ENCODE measurements around the gene OR52H1.
"Not testable (repeated sequence)": the region's sequence is repeated elsewhere in the genome, so short reads cannot be mapped to it uniquely, and the experiment has no call there.

OR52H1 gene

GRCh38 chr11:5548440-5548839 lies at the start of gene OR52H1:
OR52H1 (minus strand) TSS chr11:5548540; CDS start chr11:5545505, 3,035 bp downstream.
- no peak for DNase-seq (ENCODE audit: extremely low read depth in 1 of 2, low read depth in 1 of 2)

DNA sequence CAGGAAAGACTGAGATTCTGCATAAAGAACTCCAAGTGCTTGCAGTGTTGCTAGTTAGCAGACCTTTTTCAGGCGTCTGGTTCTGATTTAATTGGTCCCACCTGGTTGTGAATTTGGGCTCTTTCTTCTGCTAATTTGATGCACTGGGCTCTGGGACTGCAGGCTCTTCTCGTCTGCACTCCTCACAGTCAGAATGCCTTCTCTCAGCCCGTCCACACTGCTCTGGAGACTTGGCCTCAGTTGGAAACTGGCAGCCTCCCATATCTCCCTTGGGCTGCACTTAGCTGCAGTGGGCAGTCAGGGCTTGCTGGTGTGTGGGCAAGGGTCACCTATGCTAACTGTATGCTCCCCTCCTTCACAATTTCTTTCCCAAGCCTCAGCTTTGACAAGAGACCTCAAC lies 49.6 kb upstream of the OR52H1 start:
- no peak for DNase-seq (ENCODE audit: extremely low read depth in 1 of 2, low read depth in 1 of 2)

DNA sequence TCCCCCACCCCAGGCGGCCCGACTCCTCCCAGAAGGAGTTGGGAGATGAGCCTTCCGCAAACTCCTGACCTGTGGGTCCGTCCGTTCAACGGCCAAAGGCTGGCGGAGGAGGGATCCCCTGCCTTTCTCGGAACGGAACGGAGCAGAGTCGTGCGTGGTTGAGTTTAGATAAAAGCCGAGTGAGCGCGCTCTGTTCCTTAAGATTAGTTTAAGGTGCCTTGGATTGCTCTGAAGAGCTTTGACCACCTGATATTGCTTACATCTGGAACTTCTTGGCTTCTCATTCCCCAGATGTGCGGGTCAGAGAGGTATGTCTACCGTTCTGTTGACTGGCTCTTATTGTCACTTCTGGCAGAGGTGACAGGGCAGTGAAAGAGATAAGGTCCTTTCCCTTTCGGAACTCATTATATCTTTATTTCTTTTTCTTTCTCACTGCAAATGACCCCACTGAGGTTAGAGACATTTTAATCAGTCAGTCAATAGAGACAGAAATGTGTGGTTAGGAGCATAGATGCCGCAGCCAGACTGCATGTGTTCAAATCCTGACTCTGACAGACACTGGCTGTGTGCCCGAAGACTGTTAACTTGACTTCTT lies 48.4 kb upstream of the OR52H1 start, which contains the start of gene TRIM6:
Gene TRIM6, plus strand, starts transcription at position 31 of the 595 bp plus-strand sequence. Its CDS starts 261 bp downstream, at position 292.
- no peak for DNase-seq (ENCODE audit: extremely low read depth in 1 of 2, low read depth in 1 of 2)

GRCh38 chr11:5593146-5593545 lies 44.8 kb upstream of the OR52H1 start:
- DNase-seq (ENCODE audit: extremely low read depth in 1 of 2, low read depth in 1 of 2), result no peak

DNA sequence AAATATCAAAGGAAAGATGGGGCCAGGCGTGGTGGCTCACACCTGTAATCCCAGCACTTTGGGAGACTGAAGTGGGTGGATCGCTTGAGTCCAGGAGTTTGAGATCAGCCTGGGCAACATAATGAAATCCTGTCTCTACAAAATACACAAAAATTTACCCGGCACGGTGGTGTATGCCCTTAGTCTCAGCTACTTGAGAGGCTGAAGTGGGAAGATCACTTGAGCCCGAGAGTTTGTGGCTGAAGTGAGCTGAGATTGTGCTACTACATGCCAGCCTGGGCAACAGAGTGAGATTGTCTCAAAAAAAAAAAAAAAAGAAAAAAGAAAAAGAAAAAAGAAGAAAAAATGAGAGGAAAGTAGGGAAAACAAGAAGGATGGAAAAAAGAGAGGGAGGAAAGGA lies 44.3 kb upstream of the OR52H1 start:
- no peak for DNase-seq (ENCODE audit: extremely low read depth in 1 of 2, low read depth in 1 of 2)

GRCh38 chr11:5591613-5592012 lies 43.3 kb upstream of the OR52H1 start:
- DNase-seq (ENCODE audit: extremely low read depth in 1 of 2, low read depth in 1 of 2), result no peak

DNA sequence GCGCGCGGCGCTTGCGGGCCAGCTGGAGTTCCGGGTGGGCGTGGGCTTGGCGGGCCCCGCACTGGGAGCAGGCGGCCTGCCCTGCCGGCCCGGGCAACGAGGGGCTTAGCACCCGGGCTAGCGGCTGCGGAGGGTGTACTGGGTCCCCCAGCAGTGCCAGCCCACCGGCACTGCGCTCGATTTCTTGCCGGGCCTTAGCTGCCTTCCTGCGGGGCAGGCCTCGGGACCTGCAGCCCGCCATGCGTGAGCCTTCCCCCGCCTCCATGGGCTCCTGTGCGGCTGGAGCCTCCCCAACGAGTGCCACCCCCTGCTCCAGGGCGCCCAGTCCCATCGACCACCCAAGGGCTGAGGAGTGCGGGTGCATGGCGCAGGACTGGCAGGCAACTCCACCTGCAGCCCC lies 41.6 kb upstream of the OR52H1 start:
- not testable (repeated sequence) for DNase-seq (ENCODE audit: extremely low read depth in 1 of 2, low read depth in 1 of 2)

DNA sequence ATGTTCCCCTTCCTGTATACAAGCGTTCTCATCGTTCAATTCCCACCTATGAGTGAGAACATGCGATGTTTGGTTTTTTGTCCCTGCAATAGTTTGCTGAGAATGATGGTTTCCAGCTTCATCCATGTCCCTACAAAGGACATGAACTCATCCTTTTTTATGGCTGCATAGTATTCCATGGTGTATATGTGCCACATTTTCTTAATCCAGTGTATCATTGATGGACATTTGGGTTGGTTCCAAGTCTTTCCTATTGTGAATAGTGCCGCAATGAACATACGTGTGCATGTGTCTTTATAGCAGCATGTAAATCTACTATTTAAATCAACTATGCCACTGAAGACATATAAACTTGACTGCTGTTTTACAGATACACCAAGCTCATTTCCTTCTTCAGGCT lies 36.1 kb upstream of the OR52H1 start:
- not testable (repeated sequence) for DNase-seq (ENCODE audit: extremely low read depth in 1 of 2, low read depth in 1 of 2)

- DNase-seq (ENCODE audit: extremely low read depth in 1 of 2, low read depth in 1 of 2), result no peak
These were observed 32.7 kb upstream of the OR52H1 start for GRCh38 chr11:5581014-5581413.

DNA sequence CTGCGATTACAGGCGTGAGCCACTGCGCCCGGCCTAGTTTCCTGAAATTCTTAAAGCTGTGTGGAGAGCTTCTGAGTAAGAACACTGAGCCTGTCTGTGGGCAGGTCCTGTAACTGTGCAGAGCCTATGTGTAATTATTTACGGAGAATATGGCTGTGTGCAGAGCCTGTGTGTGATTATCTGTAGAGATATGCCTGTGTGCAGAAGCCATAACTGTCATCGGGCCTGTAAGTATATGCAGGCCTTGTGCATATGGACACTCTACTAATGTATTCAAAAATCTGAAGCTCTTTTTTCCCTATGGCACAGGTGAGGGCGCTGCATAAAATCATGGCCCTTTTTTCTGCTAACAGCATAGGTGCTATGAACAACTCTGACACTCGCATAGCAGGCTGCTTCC lies 32.2 kb upstream of the OR52H1 start, which contains the start of gene OR52B6:
Gene OR52B6, plus strand, starts transcription at position 301 of the 400 bp plus-strand sequence. Its CDS starts 0 bp downstream, at position 301.
- no peak for DNase-seq (ENCODE audit: extremely low read depth in 1 of 2, low read depth in 1 of 2)

DNA sequence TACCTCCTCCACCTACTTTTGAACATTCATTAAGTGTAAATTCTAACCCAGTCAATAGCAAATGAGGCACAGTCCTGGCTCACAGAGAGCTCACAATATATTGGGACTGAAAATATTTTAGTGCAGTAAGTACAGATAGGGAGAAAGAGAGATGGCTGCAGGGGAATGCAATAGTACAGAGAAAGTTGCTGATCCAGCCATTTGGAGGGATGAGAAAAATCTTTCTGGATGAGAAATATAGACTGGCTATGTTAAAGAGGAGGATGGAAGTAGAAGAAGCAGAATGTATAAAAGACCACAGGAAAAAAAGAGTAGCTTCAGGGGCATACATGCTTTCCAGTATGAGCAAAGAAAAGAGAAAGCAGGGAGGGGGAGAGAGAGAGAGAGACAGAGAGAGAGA lies 28.8 kb upstream of the OR52H1 start:
- DNase-seq (ENCODE audit: extremely low read depth in 1 of 2, low read depth in 1 of 2), result no peak

GRCh38 chr11:5575152-5575551 lies 26.8 kb upstream of the OR52H1 start:
- no peak for DNase-seq (ENCODE audit: extremely low read depth in 1 of 2, low read depth in 1 of 2)

GRCh38 chr11:5574654-5575053 lies 26.3 kb upstream of the OR52H1 start:
- no peak for DNase-seq (ENCODE audit: extremely low read depth in 1 of 2, low read depth in 1 of 2)

GRCh38 chr11:5564259-5565019 lies 16.1 kb upstream of the OR52H1 start:
- no peak for DNase-seq (ENCODE audit: extremely low read depth in 1 of 2, low read depth in 1 of 2)

- DNase-seq (ENCODE audit: extremely low read depth in 1 of 2, low read depth in 1 of 2), result no peak
These were observed 9.4 kb upstream of the OR52H1 start for GRCh38 chr11:5557751-5558150.

- DNase-seq (ENCODE audit: extremely low read depth in 1 of 2, low read depth in 1 of 2), result no peak
These were observed 8.4 kb upstream of the OR52H1 start for GRCh38 chr11:5556596-5557188.

GRCh38 chr11:5553343-5553742 lies 5.0 kb upstream of the OR52H1 start:
- DNase-seq (ENCODE audit: extremely low read depth in 1 of 2, low read depth in 1 of 2), result no peak

DNA sequence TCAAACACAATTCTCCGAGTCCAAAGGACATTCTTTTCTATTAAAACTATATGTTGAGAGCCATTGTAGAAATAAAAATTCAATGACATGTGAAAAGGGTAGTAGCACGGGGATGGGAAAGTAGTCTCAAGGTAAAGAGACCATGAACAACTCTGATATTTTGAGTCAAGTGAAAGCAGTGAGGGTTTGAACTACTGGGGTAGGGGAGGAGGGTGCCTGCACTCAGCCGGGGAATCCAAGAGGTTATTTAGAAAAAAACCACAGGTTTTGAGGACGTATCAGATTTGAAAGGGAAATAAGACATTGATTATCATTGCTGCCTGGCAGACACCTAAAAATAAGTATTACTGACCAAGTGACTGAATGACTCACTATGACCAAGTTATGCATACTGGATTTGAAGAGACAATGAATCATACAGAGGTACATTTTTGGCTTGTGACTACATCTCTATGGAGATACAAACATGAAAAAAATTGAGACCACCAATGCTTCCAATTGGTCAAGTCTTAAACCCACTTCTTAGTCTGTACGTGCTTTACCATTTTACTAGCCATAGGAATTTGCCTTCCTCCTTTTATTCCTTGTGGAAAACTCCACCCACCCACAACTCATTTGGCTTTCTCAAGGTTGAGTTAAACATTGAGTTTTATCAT lies 2.2 kb upstream of the OR52H1 start:
- no peak for DNase-seq (ENCODE audit: extremely low read depth in 1 of 2, low read depth in 1 of 2)

DNA sequence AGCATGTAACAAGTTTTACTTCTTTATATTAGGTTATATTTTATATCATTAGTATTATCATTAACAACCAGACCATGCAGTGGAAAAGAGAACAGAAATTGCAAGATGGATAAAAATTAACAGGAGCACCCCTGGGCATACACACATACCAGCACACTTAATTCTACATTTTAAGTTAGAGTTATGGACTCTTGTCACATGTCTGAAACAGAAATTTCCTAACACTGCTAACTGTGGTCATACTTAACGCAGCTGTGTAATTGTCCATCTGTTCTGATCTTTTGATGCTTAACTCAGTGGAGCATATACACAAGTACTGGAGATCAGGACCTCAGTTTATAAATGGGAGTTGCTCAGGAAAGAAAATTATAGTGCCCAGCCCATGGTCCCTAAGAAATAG lies 358 bp downstream of the OR52H1 start:
- DNase-seq (ENCODE audit: extremely low read depth in 1 of 2, low read depth in 1 of 2), result no peak

GRCh38 chr11:5546457-5546856 lies 1.9 kb downstream of the OR52H1 start:
- no peak for DNase-seq (ENCODE audit: extremely low read depth in 1 of 2, low read depth in 1 of 2)

GRCh38 chr11:5541427-5541826 lies 6.9 kb downstream of the OR52H1 start:
- no peak for DNase-seq (ENCODE audit: extremely low read depth in 1 of 2, low read depth in 1 of 2)

All from activated CD8-positive, alpha-beta memory T cell treated with anti-CD3 and anti-CD28 coated beads for 1 hour (primary cell).